ENCODE results near the gene GBX2. TPM values are rescaled to one million over a fixed set of nuclear protein-coding genes. Genes with fewer than 3 reads are reported as not detected.

GBX2 gene
- total and polyA plus RNA-seq, 9 of the 15 experiments (the other 6 are each of a cell fraction or from before 2014, with no cell fraction given) = 0.03 to 0.53 (median 0.27) TPM; not detected in 1

- H3K4me1 ChIP-seq (replicated peaks in 1 of 2; ENCODE audit: control insufficient read depth in 2 of 2, insufficient read depth in 2 of 2, low read length in 2 of 2) = 0 out of 5 replicates have a peak, but pooled peaks cover 0 to 4% of the 10 kb centered on the region in 2 experiments
- no peaks in the 10 kb centered on the region for H3K27me3 ChIP-seq (ENCODE audit: control insufficient read depth in 2 of 2, insufficient read depth in 2 of 2, low read length in 2 of 2)
- H2AFZ ChIP-seq (ENCODE audit: low read depth, low read length) = no peak overlapping the region
- POLR2A ChIA-PET = no interaction called here
- BruUV-seq (replicated peaks) = no TSS peak
- WGBS (ENCODE audit: insufficient coverage, low coverage, missing lambda C conversion rate) = 86% methylated on average over 2 of the region's 4 CpGs
- no peak overlapping the region for H3K4me2 ChIP-seq (ENCODE audit: insufficient read depth, low read length)
- H3K79me2 ChIP-seq (ENCODE audit: control insufficient read depth, insufficient read depth, low read length) = no peaks in the 10 kb centered on the region
- intact Hi-C loops (cut with micrococcal nuclease) = no loop called here
- no peaks in the 10 kb centered on the region for H3K9me1 ChIP-seq (ENCODE audit: control insufficient read depth, insufficient read depth, low read length)
- H3K36me3 ChIP-seq (ENCODE audit: control insufficient read depth, insufficient read depth, low read length) = no peaks in the 10 kb centered on the region
- no peaks in the 10 kb centered on the region for H4K20me1 ChIP-seq (replicated peaks; ENCODE audit: control insufficient read depth, insufficient read depth, low read length)
- CTCF ChIA-PET (ENCODE audit: low intra/inter-chr PET ratio) = interaction anchor here (0.6 kb wide), 1 partner anchor 27 kb away, joined by 3 read pairs; no protein-coding TSS in a partner anchor
- H3K27ac ChIP-seq (ENCODE audit: extremely low read depth, low read depth, low read length) = no peak overlapping the region
- ATAC-seq = no peak
- no peak overlapping the region for H3K9ac ChIP-seq (ENCODE audit: insufficient read depth in 1 of 2, low read depth in 2 of 2, low read length in 2 of 2)
- no peak overlapping the region for H3K4me3 ChIP-seq
- in situ Hi-C loops (cut with MboI) = no loop called here
- H3K9me3 ChIP-seq (replicated peaks; ENCODE audit: control insufficient read depth, insufficient read depth, low read depth, low read length) = no peaks in the 10 kb centered on the region
- FAIRE-seq = no peak
- DNase-seq (ENCODE audit: extremely low read depth in 1 of 4, low spot score in 3 of 4) = no peak
- TF ChIP-seq NR2C1 (IDR thresholded peaks at IDR 0.05) (no peak), NR2C1 (tag; IDR thresholded peaks at IDR 0.05) (no peak), POLR2AphosphoS5 (IDR thresholded peaks at IDR 0.05; ENCODE audit: control insufficient read depth, insufficient read depth, low read depth, low read length) (no peak), GATA2 (CRISPR knock-in tag; IDR thresholded peaks at IDR 0.05) (no peak), HDAC8 (tag; IDR thresholded peaks at IDR 0.05) (no peak), CHCHD3 (CRISPR knock-in tag; IDR thresholded peaks at IDR 0.05) (no peak), SRSF3 (IDR thresholded peaks at IDR 0.05; ENCODE audit: insufficient read depth, low read length) (no peak), HDAC1 (IDR thresholded peaks at IDR 0.05) (no peak), RNF2 (IDR thresholded peaks at IDR 0.05) (no peak)
These were observed 38.3 kb downstream of the GBX2 start for GRCh38 chr2:236129935-236130334.

Measured in K562 (cell line).